KOPT-K1 (cell line): ENCODE data around the gene NUDT3.

Source experiments
- H3K27ac ChIP-seq: fragments of 200-600 bp; sonication (generic); 2 replicates; pipeline ENCODE4 v1.5.1; 2016; ENCODE audit warnings: antibody characterized with exemption, mild to moderate bottlenecking, low read depth, low read length; ENCODE audit not compliant: poor library complexity, severe bottlenecking
- H3K36me3 ChIP-seq: fragments of 200-600 bp; sonication (generic); 2 replicates; pipeline ENCODE4 v1.5.1; 2017; ENCODE audit warnings: antibody characterized with exemption, mild to moderate bottlenecking, low read length, moderate library complexity; ENCODE audit not compliant: insufficient read depth
- H3K9me3 ChIP-seq: fragments of 200-600 bp; sonication (generic); 2 replicates; pipeline ENCODE4 v1.5.1; 2017; ENCODE audit warnings: antibody characterized with exemption, low read length, mild to moderate bottlenecking; ENCODE audit not compliant: insufficient read depth, poor library complexity, severe bottlenecking

NUDT3 gene

GRCh38 chr6:34317882-34318498 is 74.5 kb downstream of the NUDT3 start:
- H3K27ac ChIP-seq, result no peak overlapping the region
- no peaks in the 10 kb centered on the region for H3K9me3 ChIP-seq
- no peaks in the 10 kb centered on the region for H3K36me3 ChIP-seq

- H3K27ac ChIP-seq, result no peak overlapping the region
- no peaks in the 10 kb centered on the region for H3K36me3 ChIP-seq
- H3K9me3 ChIP-seq, result no peaks in the 10 kb centered on the region
These were observed 75.3 kb downstream of the NUDT3 start for GRCh38 chr6:34317172-34317477.

- Histone ChIP-seq H3K9me3 (no peaks in the 10 kb centered on the region), H3K36me3 (no peaks in the 10 kb centered on the region), H3K27ac (no peak overlapping the region)
These were observed 75.9 kb downstream of the NUDT3 start for GRCh38 chr6:34316431-34317171.

GRCh38 chr6:34315780-34316179 is 76.7 kb downstream of the NUDT3 start:
- Histone ChIP-seq H3K27ac (no peak overlapping the region), H3K9me3 (no peaks in the 10 kb centered on the region), H3K36me3 (no peaks in the 10 kb centered on the region)

GRCh38 chr6:34315256-34315655 is 77.2 kb downstream of the NUDT3 start:
- no peak overlapping the region for H3K27ac ChIP-seq
- H3K36me3 ChIP-seq, result no peaks in the 10 kb centered on the region
- no peaks in the 10 kb centered on the region for H3K9me3 ChIP-seq

- Histone ChIP-seq H3K27ac (no peak overlapping the region), H3K9me3 (no peaks in the 10 kb centered on the region), H3K36me3 (no peaks in the 10 kb centered on the region)
These were observed 80.2 kb downstream of the NUDT3 start for GRCh38 chr6:34312259-34312658.

- no peaks in the 10 kb centered on the region for H3K36me3 ChIP-seq
- no peak overlapping the region for H3K27ac ChIP-seq
These were observed 81.7 kb downstream of the NUDT3 start for GRCh38 chr6:34310817-34311216.

GRCh38 chr6:34308483-34308882 is 84.0 kb downstream of the NUDT3 start:
- Histone ChIP-seq H3K9me3 (no peaks in the 10 kb centered on the region), H3K36me3 (no peaks in the 10 kb centered on the region), H3K27ac (no peak overlapping the region)

More at GRCh38 chr6:34310817-34311216, 81.7 kb downstream of the NUDT3 start:
- H3K9me3 ChIP-seq, result no peaks in the 10 kb centered on the region

GRCh38 chr6:34305982-34306708 is 86.3 kb downstream of the NUDT3 start:
- peaks cover 5% of the 10 kb centered on the region; the same call in 1 of the 2 replicates for H3K36me3 ChIP-seq
- H3K27ac ChIP-seq, result no peak overlapping the region
- H3K9me3 ChIP-seq, result no peaks in the 10 kb centered on the region

- H3K27ac ChIP-seq, result no peak overlapping the region
- H3K9me3 ChIP-seq, result no peaks in the 10 kb centered on the region
- H3K36me3 ChIP-seq, result peaks cover 5% of the 10 kb centered on the region; the same call in 1 of the 2 replicates
These were observed 87.0 kb downstream of the NUDT3 start for GRCh38 chr6:34305497-34305896.

- H3K36me3 ChIP-seq, result peaks cover 5% of the 10 kb centered on the region; the same call in 1 of the 2 replicates
These were observed 88.3 kb downstream of the NUDT3 start for GRCh38 chr6:34304164-34304563.

GRCh38 chr6:34302929-34303328 is 89.5 kb downstream of the NUDT3 start:
- no peaks in the 10 kb centered on the region for H3K9me3 ChIP-seq
- peaks cover 5% of the 10 kb centered on the region; the same call in 1 of the 2 replicates for H3K36me3 ChIP-seq
- H3K27ac ChIP-seq, result no peak overlapping the region

More at GRCh38 chr6:34304164-34304563, 88.3 kb downstream of the NUDT3 start:
- no peak overlapping the region for H3K27ac ChIP-seq
- no peaks in the 10 kb centered on the region for H3K9me3 ChIP-seq

- Histone ChIP-seq H3K9me3 (no peaks in the 10 kb centered on the region), H3K36me3 (peaks cover 5% of the 10 kb centered on the region; the same call in 1 of the 2 replicates), H3K27ac (no peak overlapping the region)
These were observed 91.1 kb downstream of the NUDT3 start for GRCh38 chr6:34301408-34301807.

- no peak overlapping the region for H3K27ac ChIP-seq
- H3K36me3 ChIP-seq, result peaks cover 5% of the 10 kb centered on the region; the same call in 1 of the 2 replicates
- H3K9me3 ChIP-seq, result no peaks in the 10 kb centered on the region
These were observed 92.1 kb downstream of the NUDT3 start for GRCh38 chr6:34300332-34300751.

GRCh38 chr6:34298941-34299340 is 93.5 kb downstream of the NUDT3 start:
- H3K36me3 ChIP-seq, result peaks cover 7% of the 10 kb centered on the region; the same call in 1 of the 2 replicates

More at GRCh38 chr6:34298941-34299340, 93.5 kb downstream of the NUDT3 start:
- Histone ChIP-seq H3K9me3 (no peaks in the 10 kb centered on the region), H3K27ac (no peak overlapping the region)
